ENCODE data around the gene PREPL.

The PREPL gene

DNA sequence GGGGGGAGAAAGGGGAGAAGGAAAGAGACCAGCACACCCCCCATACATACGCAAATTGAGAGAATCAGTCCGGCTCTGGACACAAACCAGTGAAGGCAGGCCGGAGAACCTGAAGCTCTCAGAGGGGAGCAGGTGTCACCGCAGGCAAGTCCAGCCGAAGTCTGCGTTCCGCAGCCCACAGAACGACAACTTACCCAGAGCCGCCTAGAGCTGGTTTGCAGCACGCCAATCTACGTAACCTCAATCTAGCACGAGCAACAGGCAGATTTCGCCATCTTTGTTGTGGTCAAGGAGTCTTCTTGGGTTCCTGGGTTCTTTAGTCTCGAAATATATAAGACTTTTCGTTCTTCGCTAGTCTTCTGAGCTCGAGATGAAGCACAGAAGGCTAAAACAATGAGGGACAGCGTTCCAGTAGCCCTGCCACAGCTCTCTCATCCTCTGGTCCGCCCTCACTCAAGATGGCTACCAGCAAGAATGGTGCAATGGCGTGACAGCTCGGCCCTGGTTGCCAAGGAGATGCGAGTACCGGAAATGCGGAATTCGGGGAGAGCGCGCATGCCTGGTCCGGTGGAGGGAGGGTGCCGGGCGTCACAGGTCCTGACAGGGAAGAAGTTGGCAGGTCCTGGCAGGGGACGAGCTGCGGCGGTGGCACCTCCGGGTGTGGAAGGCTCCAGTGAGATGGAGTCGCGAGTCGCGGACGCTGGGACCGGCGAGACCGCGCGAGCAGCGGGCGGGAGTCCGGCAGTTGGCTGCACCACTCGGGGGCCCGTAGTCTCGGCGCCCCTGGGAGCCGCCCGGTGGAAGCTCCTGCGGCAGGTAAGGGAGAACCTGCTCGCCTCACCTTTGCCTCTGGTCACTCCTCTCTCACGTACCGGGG, at the start of gene PREPL, which contains the start of gene CAMKMT (continued):
- TF ChIP-seq, protein P1, sequence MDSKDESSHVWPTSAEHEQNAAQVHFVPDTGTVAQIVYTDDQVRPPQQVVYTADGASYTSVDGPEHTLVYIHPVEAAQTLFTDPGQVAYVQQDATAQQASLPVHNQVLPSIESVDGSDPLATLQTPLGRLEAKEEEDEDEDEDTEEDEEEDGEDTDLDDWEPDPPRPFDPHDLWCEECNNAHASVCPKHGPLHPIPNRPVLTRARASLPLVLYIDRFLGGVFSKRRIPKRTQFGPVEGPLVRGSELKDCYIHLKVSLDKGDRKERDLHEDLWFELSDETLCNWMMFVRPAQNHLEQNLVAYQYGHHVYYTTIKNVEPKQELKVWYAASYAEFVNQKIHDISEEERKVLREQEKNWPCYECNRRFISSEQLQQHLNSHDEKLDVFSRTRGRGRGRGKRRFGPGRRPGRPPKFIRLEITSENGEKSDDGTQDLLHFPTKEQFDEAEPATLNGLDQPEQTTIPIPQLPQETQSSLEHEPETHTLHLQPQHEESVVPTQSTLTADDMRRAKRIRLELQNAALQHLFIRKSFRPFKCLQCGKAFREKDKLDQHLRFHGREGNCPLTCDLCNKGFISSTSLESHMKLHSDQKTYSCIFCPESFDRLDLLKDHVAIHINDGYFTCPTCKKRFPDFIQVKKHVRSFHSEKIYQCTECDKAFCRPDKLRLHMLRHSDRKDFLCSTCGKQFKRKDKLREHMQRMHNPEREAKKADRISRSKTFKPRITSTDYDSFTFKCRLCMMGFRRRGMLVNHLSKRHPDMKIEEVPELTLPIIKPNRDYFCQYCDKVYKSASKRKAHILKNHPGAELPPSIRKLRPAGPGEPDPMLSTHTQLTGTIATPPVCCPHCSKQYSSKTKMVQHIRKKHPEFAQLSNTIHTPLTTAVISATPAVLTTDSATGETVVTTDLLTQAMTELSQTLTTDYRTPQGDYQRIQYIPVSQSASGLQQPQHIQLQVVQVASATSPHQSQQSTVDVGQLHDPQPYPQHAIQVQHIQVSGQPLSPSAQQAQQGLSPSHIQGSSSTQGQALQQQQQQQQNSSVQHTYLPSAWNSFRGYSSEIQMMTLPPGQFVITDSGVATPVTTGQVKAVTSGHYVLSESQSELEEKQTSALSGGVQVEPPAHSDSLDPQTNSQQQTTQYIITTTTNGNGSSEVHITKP (tag by site-specific recombination; IDR thresholded peaks at IDR 0.05): peak; percentile 95
- TF ChIP-seq ZBTB21 (tag by site-specific recombination; IDR thresholded peaks at IDR 0.05): no peak; the same call in 1 of the 2 replicates
- no peak for TF ChIP-seq MEIS1 (CRISPR knock-in tag; IDR thresholded peaks at IDR 0.05; ENCODE audit: borderline replicate concordance)
- TF ChIP-seq ZNF311 (tag by site-specific recombination; IDR thresholded peaks at IDR 0.05; ENCODE audit: borderline replicate concordance): no peak
- TF ChIP-seq, protein P2, sequence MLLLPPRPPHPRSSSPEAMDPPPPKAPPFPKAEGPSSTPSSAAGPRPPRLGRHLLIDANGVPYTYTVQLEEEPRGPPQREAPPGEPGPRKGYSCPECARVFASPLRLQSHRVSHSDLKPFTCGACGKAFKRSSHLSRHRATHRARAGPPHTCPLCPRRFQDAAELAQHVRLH (tag by site-specific recombination; IDR thresholded peaks at IDR 0.05): no peak; the same call in 1 of the 2 replicates
- no peak for TF ChIP-seq ZNF239 (tag by site-specific recombination; IDR thresholded peaks at IDR 0.05)
- TF ChIP-seq ZBTB8A (tag by site-specific recombination; IDR thresholded peaks at IDR 0.05): peak; percentile 42; the same call in 1 of the 2 replicates
- no peak for TF ChIP-seq ZNF221 (tag by site-specific recombination; IDR thresholded peaks at IDR 0.05; ENCODE audit: borderline replicate concordance)
- TF ChIP-seq ZNF843 (tag by site-specific recombination; IDR thresholded peaks at IDR 0.05): no peak
- no peak for TF ChIP-seq ZNF548 (tag by site-specific recombination; IDR thresholded peaks at IDR 0.05)
- TF ChIP-seq GLIS1 (tag by site-specific recombination; IDR thresholded peaks at IDR 0.05): 0 out of 2 replicates have a peak, but pooled peaks have one; percentile 12
- TF ChIP-seq ZNF37A (tag by site-specific recombination; IDR thresholded peaks at IDR 0.05): no peak
- no peak for TF ChIP-seq ZNF776 (tag by site-specific recombination; IDR thresholded peaks at IDR 0.05; ENCODE audit: borderline replicate concordance)
- no peak for TF ChIP-seq ZNF223 (tag by site-specific recombination; IDR thresholded peaks at IDR 0.05)
- no peak for TF ChIP-seq ZNF777 (tag by site-specific recombination; IDR thresholded peaks at IDR 0.05; ENCODE audit: borderline replicate concordance)
- no peak for TF ChIP-seq ZNF404 (tag by site-specific recombination; IDR thresholded peaks at IDR 0.05)
- no peak for TF ChIP-seq BCL11A (tag by site-specific recombination; IDR thresholded peaks at IDR 0.05; ENCODE audit: low read depth)
- 0 out of 2 replicates have a peak, but pooled peaks have one; percentile 16 for TF ChIP-seq ZNF664 (tag by site-specific recombination; IDR thresholded peaks at IDR 0.05)
- peak; percentile 100 for TF ChIP-seq ZBTB17 (tag by site-specific recombination; IDR thresholded peaks at IDR 0.05)
- no peak for TF ChIP-seq ZNF747 (tag by site-specific recombination; IDR thresholded peaks at IDR 0.05)
- TF ChIP-seq GLI4 (tag by site-specific recombination; IDR thresholded peaks at IDR 0.05): no peak
- TF ChIP-seq ZFHX2 (tag by site-specific recombination; conservative IDR thresholded peaks at IDR 0.05): no peak
- TF ChIP-seq ZBTB48 (tag by site-specific recombination; IDR thresholded peaks at IDR 0.05): no peak
- TF ChIP-seq ZNF416 (tag by site-specific recombination; IDR thresholded peaks at IDR 0.05): no peak
- peak; percentile 65; the same call in 1 of the 2 replicates for TF ChIP-seq ZSCAN30 (tag by site-specific recombination; IDR thresholded peaks at IDR 0.05)
- TF ChIP-seq REPIN1 (tag by site-specific recombination; IDR thresholded peaks at IDR 0.05; ENCODE audit: low read depth): no peak
- TF ChIP-seq ZIC2 (tag by site-specific recombination; IDR thresholded peaks at IDR 0.05): no peak
- TF ChIP-seq ZNF169 (tag by site-specific recombination; IDR thresholded peaks at IDR 0.05): no peak
- no peak for TF ChIP-seq ZNF184 (tag by site-specific recombination; IDR thresholded peaks at IDR 0.05)
- no peak for TF ChIP-seq ZNF138 (tag by site-specific recombination; IDR thresholded peaks at IDR 0.05; ENCODE audit: borderline replicate concordance)
- TF ChIP-seq ZNF133 (tag by site-specific recombination; IDR thresholded peaks at IDR 0.05): no peak
- no peak for TF ChIP-seq WT1 (tag by site-specific recombination; IDR thresholded peaks at IDR 0.05)
- TF ChIP-seq ZNF555 (tag by site-specific recombination; conservative IDR thresholded peaks at IDR 0.05): no peak
- no peak for TF ChIP-seq ZNF544 (tag by site-specific recombination; IDR thresholded peaks at IDR 0.05)
- TF ChIP-seq ZNF501 (tag by site-specific recombination; IDR thresholded peaks at IDR 0.05): peak; percentile 56; the same call in 1 of the 2 replicates
- TF ChIP-seq ZNF394 (tag by site-specific recombination; IDR thresholded peaks at IDR 0.05; ENCODE audit: borderline replicate concordance): 0 out of 2 replicates have a peak, but pooled peaks have one; percentile 15
- TF ChIP-seq ZNF623 (tag by site-specific recombination; IDR thresholded peaks at IDR 0.05): no peak; the same call in 1 of the 2 replicates
- TF ChIP-seq, protein P3, sequence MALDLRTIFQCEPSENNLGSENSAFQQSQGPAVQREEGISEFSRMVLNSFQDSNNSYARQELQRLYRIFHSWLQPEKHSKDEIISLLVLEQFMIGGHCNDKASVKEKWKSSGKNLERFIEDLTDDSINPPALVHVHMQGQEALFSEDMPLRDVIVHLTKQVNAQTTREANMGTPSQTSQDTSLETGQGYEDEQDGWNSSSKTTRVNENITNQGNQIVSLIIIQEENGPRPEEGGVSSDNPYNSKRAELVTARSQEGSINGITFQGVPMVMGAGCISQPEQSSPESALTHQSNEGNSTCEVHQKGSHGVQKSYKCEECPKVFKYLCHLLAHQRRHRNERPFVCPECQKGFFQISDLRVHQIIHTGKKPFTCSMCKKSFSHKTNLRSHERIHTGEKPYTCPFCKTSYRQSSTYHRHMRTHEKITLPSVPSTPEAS (tag by site-specific recombination; IDR thresholded peaks at IDR 0.05): no peak
